Measurements from ENCODE around the gene SEMA6A. TPM values are rescaled to one million over a fixed set of nuclear protein-coding genes. Genes with fewer than 3 reads are reported as not detected.

The SEMA6A gene
- polyA plus RNA-seq, 2 donors, result 1.4 to 1.6 TPM

DNA sequence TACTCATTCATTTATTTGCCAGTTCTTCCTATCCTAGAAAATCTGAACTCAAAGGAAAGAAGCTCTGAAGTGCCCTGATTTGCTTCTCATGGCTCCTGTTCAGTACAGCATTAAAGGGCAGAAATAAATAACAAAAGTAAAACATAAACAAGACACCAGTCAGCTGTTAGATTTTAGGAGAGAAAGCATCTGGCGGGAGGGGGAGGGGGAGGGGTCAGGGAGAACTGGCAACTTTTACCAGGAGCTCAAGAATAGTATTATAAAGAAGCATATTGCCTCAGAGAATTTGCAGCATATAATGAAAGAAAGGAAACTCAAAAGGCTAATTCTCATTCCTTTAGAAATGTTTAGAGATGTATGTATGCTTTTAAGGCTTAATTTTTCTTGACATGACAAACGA, 68.1 kb downstream of the SEMA6A start:
- no peak overlapping the region for H3K4me3 ChIP-seq (ENCODE audit: low read depth in 1 of 2, low read length in 2 of 2)
- peaks cover 0 to 4% of the 10 kb centered on the region in 2 donors for H3K36me3 ChIP-seq (ENCODE audit: control insufficient read depth in 2 of 2, insufficient read depth in 2 of 2, low read length in 1 of 2)
- H3K27ac ChIP-seq (ENCODE audit: low read depth in 2 of 2, low read length in 1 of 2), result no peak overlapping the region
- H3K27me3 ChIP-seq (ENCODE audit: control insufficient read depth in 1 of 2, insufficient read depth in 2 of 2, low read length in 2 of 2), result no peaks in the 10 kb centered on the region
- WGBS, 2 donors, result 47 to 48% methylated on average over 2 of the region's 2 CpGs
- H3K4me1 ChIP-seq (ENCODE audit: control insufficient read depth in 2 of 2, insufficient read depth in 2 of 2, low read length in 1 of 2), result no peaks in the 10 kb centered on the region
- H3K9me3 ChIP-seq (ENCODE audit: control insufficient read depth in 2 of 2, insufficient read depth in 1 of 2, low read depth in 1 of 2, low read length in 1 of 2), result no peaks in the 10 kb centered on the region

DNA sequence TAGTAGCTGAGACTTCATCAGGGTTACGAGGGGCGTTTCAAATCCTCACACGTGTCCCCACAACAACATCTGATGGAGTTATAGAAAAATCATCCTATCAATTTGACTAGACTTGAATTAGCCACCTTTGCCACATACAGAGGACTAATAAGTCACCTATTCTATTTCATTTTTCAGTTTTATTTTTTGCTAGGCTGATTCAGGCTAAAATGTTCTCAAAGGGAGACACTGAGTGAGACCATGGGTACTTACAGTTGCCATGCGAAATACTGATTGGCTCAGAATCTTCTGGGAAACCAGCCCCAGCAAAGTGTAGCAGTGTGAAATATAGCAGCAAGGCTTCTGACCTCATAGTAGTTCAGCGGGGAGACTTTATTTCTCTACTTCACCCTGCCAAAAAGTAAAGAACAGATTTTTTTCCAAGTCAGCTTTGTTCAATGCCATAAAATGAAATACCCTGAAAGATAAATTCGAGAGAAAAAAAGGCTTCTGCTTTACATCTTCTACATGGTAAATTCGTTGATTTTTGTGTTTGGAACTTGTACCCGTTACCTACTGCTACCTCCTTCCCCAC, 69.9 kb downstream of the SEMA6A start:
- Histone ChIP-seq H3K36me3 (ENCODE audit: control insufficient read depth in 2 of 2, insufficient read depth in 2 of 2, low read length in 1 of 2) (peaks cover 0 to 4% of the 10 kb centered on the region in 2 donors), H3K9me3 (ENCODE audit: control insufficient read depth in 2 of 2, insufficient read depth in 1 of 2, low read depth in 1 of 2, low read length in 1 of 2) (no peaks in the 10 kb centered on the region), H3K4me1 (ENCODE audit: control insufficient read depth in 2 of 2, insufficient read depth in 2 of 2, low read length in 1 of 2) (no peaks in the 10 kb centered on the region), H3K27me3 (ENCODE audit: control insufficient read depth in 1 of 2, insufficient read depth in 2 of 2, low read length in 2 of 2) (no peaks in the 10 kb centered on the region), H3K27ac (ENCODE audit: low read depth in 2 of 2, low read length in 1 of 2) (no peak overlapping the region), H3K4me3 (ENCODE audit: low read depth in 1 of 2, low read length in 2 of 2) (no peak overlapping the region)
- 93 to 94% methylated on average over 8 of the region's 8 CpGs for WGBS, 2 donors

DNA sequence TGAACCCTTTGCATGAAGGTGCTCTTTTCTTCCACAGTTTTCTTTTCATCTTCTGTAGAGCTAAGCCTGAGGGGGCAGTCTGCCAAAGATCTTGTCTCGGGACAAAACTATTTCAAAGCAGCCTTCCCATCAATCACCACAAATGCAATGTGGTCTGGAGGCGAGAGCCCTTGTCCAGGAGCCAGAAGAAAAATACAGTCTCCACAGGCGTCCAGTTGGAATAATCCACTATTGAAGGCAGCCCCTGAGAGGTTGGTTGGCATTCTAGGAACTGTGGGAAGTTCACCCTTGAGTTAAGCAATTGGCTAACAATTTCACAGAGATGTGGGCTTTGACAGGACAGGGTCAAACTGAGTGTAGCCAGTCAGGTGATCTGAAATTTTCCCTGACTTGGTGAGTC, 72.0 kb downstream of the SEMA6A start:
- Histone ChIP-seq H3K4me3 (ENCODE audit: low read depth in 1 of 2, low read length in 2 of 2) (no peak overlapping the region), H3K27me3 (ENCODE audit: control insufficient read depth in 1 of 2, insufficient read depth in 2 of 2, low read length in 2 of 2) (no peaks in the 10 kb centered on the region), H3K9me3 (ENCODE audit: control insufficient read depth in 2 of 2, insufficient read depth in 1 of 2, low read depth in 1 of 2, low read length in 1 of 2) (no peaks in the 10 kb centered on the region), H3K36me3 (ENCODE audit: control insufficient read depth in 2 of 2, insufficient read depth in 2 of 2, low read length in 1 of 2) (no peaks in the 10 kb centered on the region), H3K4me1 (ENCODE audit: control insufficient read depth in 2 of 2, insufficient read depth in 2 of 2, low read length in 1 of 2) (no peaks in the 10 kb centered on the region), H3K27ac (ENCODE audit: low read depth in 2 of 2, low read length in 1 of 2) (no peak overlapping the region)
- WGBS, 2 donors, result 32 to 43% methylated on average over 3 of the region's 3 CpGs

DNA sequence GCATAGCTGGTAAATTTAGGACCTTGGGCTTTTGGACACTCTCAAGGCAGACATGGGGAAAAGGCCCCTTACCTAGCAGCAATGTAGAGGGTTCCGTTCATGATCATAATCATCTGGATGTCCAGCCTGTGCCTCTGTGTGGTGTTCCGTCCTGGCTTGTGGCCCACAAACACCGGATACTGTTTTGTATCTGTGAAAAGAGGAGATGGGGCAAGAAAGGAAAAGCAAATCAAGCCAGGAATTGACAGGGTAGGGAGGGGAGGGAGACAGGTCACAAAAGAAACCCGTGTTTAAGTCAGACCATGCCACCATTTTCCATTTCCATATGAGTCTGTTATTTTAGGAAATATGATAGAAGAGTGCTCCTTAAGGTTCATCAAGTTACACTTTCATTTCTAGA, 72.5 kb downstream of the SEMA6A start:
- WGBS, 2 donors, result 68 to 89% methylated on average over 4 of the region's 4 CpGs
- Histone ChIP-seq H3K4me1 (ENCODE audit: control insufficient read depth in 2 of 2, insufficient read depth in 2 of 2, low read length in 1 of 2) (no peaks in the 10 kb centered on the region), H3K27me3 (ENCODE audit: control insufficient read depth in 1 of 2, insufficient read depth in 2 of 2, low read length in 2 of 2) (no peaks in the 10 kb centered on the region), H3K36me3 (ENCODE audit: control insufficient read depth in 2 of 2, insufficient read depth in 2 of 2, low read length in 1 of 2) (no peaks in the 10 kb centered on the region), H3K4me3 (ENCODE audit: low read depth in 1 of 2, low read length in 2 of 2) (no peak overlapping the region), H3K9me3 (ENCODE audit: control insufficient read depth in 2 of 2, insufficient read depth in 1 of 2, low read depth in 1 of 2, low read length in 1 of 2) (no peaks in the 10 kb centered on the region), H3K27ac (ENCODE audit: low read depth in 2 of 2, low read length in 1 of 2) (no peak overlapping the region)

DNA sequence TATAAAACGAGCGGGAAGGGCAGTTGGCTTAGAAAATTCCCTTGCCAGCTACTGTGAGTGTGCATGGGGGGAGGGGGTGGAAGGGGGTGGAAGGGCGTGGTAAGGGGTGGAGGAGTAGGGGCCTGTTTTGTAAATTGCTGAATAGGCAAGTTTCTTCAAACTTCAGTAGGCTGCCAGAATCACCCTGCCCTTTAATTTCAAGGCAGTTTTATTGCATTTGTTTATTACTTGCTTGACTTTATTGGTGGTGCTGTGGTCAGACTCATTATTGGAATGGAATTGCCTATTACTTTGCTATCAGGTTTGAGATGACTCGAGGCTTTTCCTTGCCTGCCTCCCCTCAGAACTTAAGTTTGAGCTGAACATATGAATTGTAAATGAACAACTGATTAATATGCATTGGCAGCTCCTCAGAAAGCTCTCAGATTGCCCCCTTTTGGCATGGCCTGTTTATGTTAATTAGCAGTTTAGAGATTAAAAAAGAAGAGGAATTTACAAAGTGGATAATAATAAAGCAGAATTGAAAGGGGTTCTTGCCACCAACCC, 76.0 kb downstream of the SEMA6A start:
- H3K36me3 ChIP-seq (ENCODE audit: control insufficient read depth in 2 of 2, insufficient read depth in 2 of 2, low read length in 1 of 2), result peaks cover 0 to 4% of the 10 kb centered on the region in 2 donors
- H3K9me3 ChIP-seq (ENCODE audit: control insufficient read depth in 2 of 2, insufficient read depth in 1 of 2, low read depth in 1 of 2, low read length in 1 of 2), result no peaks in the 10 kb centered on the region
- H3K4me1 ChIP-seq (ENCODE audit: control insufficient read depth in 2 of 2, insufficient read depth in 2 of 2, low read length in 1 of 2), result no peaks in the 10 kb centered on the region
- 58 to 78% methylated on average over 4 of the region's 4 CpGs for WGBS, 2 donors
- no peak overlapping the region for H3K27ac ChIP-seq (ENCODE audit: low read depth in 2 of 2, low read length in 1 of 2)
- H3K27me3 ChIP-seq (ENCODE audit: control insufficient read depth in 1 of 2, insufficient read depth in 2 of 2, low read length in 2 of 2), result no peaks in the 10 kb centered on the region
- no peak overlapping the region for H3K4me3 ChIP-seq (ENCODE audit: low read depth in 1 of 2, low read length in 2 of 2)

DNA sequence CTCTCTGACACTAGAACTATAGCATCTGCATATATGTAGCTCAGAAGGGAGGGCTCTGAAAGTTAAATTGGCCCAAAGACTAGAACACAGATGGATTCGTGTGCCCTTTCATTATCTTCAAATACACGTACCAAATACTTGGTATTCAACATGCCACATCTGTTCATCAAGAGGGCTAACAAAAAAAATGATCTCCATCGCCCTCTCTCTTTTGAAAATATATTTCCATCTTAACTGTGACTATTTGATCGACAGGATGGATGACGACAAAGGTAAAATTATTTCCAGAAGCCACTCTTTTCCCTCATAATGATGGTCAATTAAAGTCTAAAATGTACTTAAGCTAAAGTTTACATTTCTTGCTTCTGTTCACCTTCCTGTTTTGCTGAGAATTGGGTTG, 77.0 kb downstream of the SEMA6A start:
- peaks cover 0 to 4% of the 10 kb centered on the region in 2 donors for H3K36me3 ChIP-seq (ENCODE audit: control insufficient read depth in 2 of 2, insufficient read depth in 2 of 2, low read length in 1 of 2)
- no peaks in the 10 kb centered on the region for H3K4me1 ChIP-seq (ENCODE audit: control insufficient read depth in 2 of 2, insufficient read depth in 2 of 2, low read length in 1 of 2)
- no peak overlapping the region for H3K27ac ChIP-seq (ENCODE audit: low read depth in 2 of 2, low read length in 1 of 2)
- H3K27me3 ChIP-seq (ENCODE audit: control insufficient read depth in 1 of 2, insufficient read depth in 2 of 2, low read length in 2 of 2), result no peaks in the 10 kb centered on the region
- WGBS, 2 donors, result 88 to 91% methylated on average over 5 of the region's 5 CpGs
- no peak overlapping the region for H3K4me3 ChIP-seq (ENCODE audit: low read depth in 1 of 2, low read length in 2 of 2)
- H3K9me3 ChIP-seq (ENCODE audit: control insufficient read depth in 2 of 2, insufficient read depth in 1 of 2, low read depth in 1 of 2, low read length in 1 of 2), result no peaks in the 10 kb centered on the region

DNA sequence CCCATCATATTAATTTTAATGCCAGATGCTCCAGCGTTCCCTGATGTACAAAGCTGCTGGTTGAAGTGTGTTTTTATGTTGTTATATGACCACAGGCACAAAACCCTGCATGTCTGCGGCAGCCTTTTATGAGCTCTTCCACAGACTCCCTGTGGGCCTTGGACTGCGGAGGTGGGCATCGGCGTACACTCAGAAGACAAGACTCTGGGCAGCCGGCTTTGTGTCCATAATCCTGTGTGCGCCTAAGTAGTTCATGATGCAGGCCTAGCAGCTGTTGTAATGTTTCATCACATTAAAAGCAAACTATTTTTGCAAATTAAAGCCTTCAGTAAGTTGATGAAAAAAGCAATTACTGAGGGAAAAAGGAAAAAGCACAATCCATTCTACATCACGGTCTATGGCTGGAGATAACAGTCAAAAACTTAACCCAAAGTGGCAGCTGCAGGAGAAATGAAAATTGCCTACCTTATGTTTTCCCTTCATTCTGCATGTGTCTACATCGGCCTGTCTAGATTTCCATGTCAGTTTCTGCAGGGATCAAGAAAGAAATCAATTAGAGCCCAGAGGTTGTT, 78.8 kb downstream of the SEMA6A start:
- Histone ChIP-seq H3K27ac (ENCODE audit: low read depth in 2 of 2, low read length in 1 of 2) (no peak overlapping the region), H3K4me3 (ENCODE audit: low read depth in 1 of 2, low read length in 2 of 2) (no peak overlapping the region), H3K27me3 (ENCODE audit: control insufficient read depth in 1 of 2, insufficient read depth in 2 of 2, low read length in 2 of 2) (no peaks in the 10 kb centered on the region), H3K36me3 (ENCODE audit: control insufficient read depth in 2 of 2, insufficient read depth in 2 of 2, low read length in 1 of 2) (peaks cover 0 to 4% of the 10 kb centered on the region in 2 donors), H3K4me1 (ENCODE audit: control insufficient read depth in 2 of 2, insufficient read depth in 2 of 2, low read length in 1 of 2) (no peaks in the 10 kb centered on the region), H3K9me3 (ENCODE audit: control insufficient read depth in 2 of 2, insufficient read depth in 1 of 2, low read depth in 1 of 2, low read length in 1 of 2) (no peaks in the 10 kb centered on the region)
- 95 to 98% methylated on average over 9 of the region's 9 CpGs for WGBS, 2 donors

DNA sequence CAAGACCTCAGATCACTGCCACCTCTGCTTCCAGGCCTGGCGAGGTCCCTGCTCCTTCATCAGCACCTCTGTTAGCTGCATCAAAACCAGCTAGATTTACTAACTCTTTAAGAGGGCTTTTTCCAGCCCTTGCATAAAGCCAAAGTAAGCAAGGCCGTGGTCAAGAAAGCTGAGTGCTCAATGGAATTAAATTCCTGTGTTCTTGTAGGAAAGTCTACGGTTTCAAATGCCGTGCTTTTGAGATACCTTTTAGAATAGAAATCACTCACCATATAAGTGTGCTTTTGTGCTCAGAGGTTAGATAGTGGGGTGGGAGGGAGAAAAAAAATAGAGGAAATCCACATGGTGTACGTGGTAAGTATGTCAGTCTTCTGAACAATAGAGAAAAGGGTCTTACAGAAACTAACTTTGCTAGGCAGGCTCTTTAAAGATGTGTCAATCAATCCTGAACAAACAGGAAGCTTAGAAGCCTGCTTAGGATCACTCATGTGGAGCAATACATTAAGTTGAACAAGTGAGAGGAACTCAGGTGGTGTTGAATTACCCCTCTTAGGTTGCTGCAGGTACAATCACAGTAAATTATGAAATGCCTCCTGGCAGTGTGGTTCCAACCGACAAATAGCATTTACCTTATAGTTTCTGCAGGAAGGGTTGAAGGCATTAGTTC, 79.7 kb downstream of the SEMA6A start:
- Histone ChIP-seq H3K27me3 (ENCODE audit: control insufficient read depth in 1 of 2, insufficient read depth in 2 of 2, low read length in 2 of 2) (no peaks in the 10 kb centered on the region), H3K36me3 (ENCODE audit: control insufficient read depth in 2 of 2, insufficient read depth in 2 of 2, low read length in 1 of 2) (peaks cover 0 to 4% of the 10 kb centered on the region in 2 donors), H3K4me1 (ENCODE audit: control insufficient read depth in 2 of 2, insufficient read depth in 2 of 2, low read length in 1 of 2) (no peaks in the 10 kb centered on the region), H3K27ac (ENCODE audit: low read depth in 2 of 2, low read length in 1 of 2) (no peak overlapping the region), H3K9me3 (ENCODE audit: control insufficient read depth in 2 of 2, insufficient read depth in 1 of 2, low read depth in 1 of 2, low read length in 1 of 2) (no peaks in the 10 kb centered on the region), H3K4me3 (ENCODE audit: low read depth in 1 of 2, low read length in 2 of 2) (no peak overlapping the region)
- 74 to 83% methylated on average over 6 of the region's 6 CpGs for WGBS, 2 donors

DNA sequence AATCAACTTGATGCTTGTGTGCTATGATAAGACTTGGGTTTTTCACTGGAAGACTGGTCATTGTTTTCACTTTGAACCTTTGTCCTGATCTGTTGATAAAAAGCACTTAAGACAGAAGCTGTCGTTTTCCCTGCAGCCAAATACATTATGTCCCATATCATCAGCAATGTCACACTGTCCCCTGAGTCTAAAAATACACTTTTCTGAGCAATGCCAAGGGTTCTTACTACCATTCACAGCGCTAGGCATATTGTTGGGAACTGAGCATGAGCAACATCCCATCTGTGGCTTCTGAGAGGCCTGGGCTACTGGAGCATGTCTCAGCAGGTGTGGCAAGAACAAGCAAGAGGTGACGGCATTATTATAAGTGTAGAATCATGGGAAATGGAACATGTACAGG, 81.8 kb downstream of the SEMA6A start:
- H3K9me3 ChIP-seq (ENCODE audit: control insufficient read depth in 2 of 2, insufficient read depth in 1 of 2, low read depth in 1 of 2, low read length in 1 of 2), result no peaks in the 10 kb centered on the region
- H3K27me3 ChIP-seq (ENCODE audit: control insufficient read depth in 1 of 2, insufficient read depth in 2 of 2, low read length in 2 of 2), result no peaks in the 10 kb centered on the region
- no peak overlapping the region for H3K27ac ChIP-seq (ENCODE audit: low read depth in 2 of 2, low read length in 1 of 2)
- WGBS, 2 donors, result 65 to 69% methylated on average over 3 of the region's 3 CpGs
- H3K36me3 ChIP-seq (ENCODE audit: control insufficient read depth in 2 of 2, insufficient read depth in 2 of 2, low read length in 1 of 2), result peaks cover 0 to 4% of the 10 kb centered on the region in 2 donors
- no peaks in the 10 kb centered on the region for H3K4me1 ChIP-seq (ENCODE audit: control insufficient read depth in 2 of 2, insufficient read depth in 2 of 2, low read length in 1 of 2)
- H3K4me3 ChIP-seq (ENCODE audit: low read depth in 1 of 2, low read length in 2 of 2), result no peak overlapping the region
